Thoracic aorta (tissue), 2 donors: ENCODE data around the gene UACA. TPM values are rescaled to one million over a fixed set of nuclear protein-coding genes. Genes with fewer than 3 reads are reported as not detected.

Source experiments
- ATAC-seq: fragments of 150-250 bp; one replicate; pipeline ENCODE4 v1.8.0; 2017; ENCODE audit warnings: low read depth; ENCODE audit not compliant: insufficient number of reproducible peaks, low FRiP score
- DNase-seq: peaks from one replicate; pipeline ENCODE4 v3.0.0-alpha.2; 2020; ENCODE audit warnings: low spot score
- H3K27ac ChIP-seq, 2 donors: fragments of 200-600 bp; sonication (generic); 1 replicate in 1 of 2; 2 replicates in 1 of 2; pipeline ENCODE4 v1.5.1; 2016; ENCODE audit warnings: mild to moderate bottlenecking in 2 of 2, moderate library complexity in 2 of 2
- H3K27me3 ChIP-seq: fragments of 200-600 bp; sonication (generic); replicated peaks from 2 replicates; pipeline ENCODE4 v1.6.0; 2016; ENCODE audit warnings: mild to moderate bottlenecking; ENCODE audit not compliant: insufficient read depth
- H3K36me3 ChIP-seq: fragments of 200-600 bp; sonication (generic); one replicate; pipeline ENCODE4 v1.5.1; 2016
- H3K4me1 ChIP-seq, 2 donors: fragments of 200-600 bp; sonication (generic); 1 replicate in 1 of 2; 2 replicates in 1 of 2; pipeline versions ENCODE4 v1.5.1 to v1.6.0; 2016; ENCODE audit warnings: low read depth in 2 of 2, mild to moderate bottlenecking in 1 of 2; ENCODE audit not compliant: control insufficient read depth in 1 of 2
- H3K4me3 ChIP-seq: fragments of 200-600 bp; sonication (generic); 2 replicates; pipeline ENCODE4 v1.5.1; 2016; ENCODE audit warnings: mild to moderate bottlenecking
- H3K9me3 ChIP-seq: fragments of 200-600 bp; sonication (generic); 2 replicates; pipeline ENCODE4 v1.5.1; 2016
- total RNA-seq, 2 donors: library from RNA; depleted of rRNA; stranded (reverse); fragments of >200 nt; gene quantifications; one replicate each; pipeline versions ENCODE4 v1.1.0 to v1.2.3, GENCODE V29; 2016
- TF ChIP-seq, protein P1 (sequence below): fragments of 200-600 bp; sonication (generic); IDR thresholded peaks from one replicate; pipeline ENCODE4 v1.5.1; 2019; ENCODE audit warnings: antibody characterized with exemption

The UACA gene
- total RNA-seq, 2 donors from 2014 or later, result 107 to 118 TPM

DNA sequence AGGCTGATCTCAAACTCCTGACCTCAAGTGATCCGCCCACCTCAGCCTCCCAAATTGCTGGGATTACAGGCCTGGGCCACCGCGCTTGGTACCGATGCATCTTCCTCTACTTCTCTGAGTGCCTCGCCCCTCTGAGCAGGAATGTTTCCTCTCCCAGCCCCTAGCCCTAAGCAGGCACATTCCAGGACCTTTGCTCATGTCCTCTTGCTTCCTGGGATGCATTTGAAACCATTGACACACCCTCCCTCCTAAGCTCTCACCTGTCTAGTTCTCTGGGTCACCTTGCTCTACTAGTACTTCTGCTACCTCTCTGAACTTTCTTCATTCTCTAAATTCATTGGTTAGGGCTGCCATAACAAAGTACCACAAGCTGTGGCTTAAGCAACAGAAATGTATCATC, 17.9 kb upstream of the UACA start:
- no peaks in the 10 kb centered on the region for H3K36me3 ChIP-seq
- H3K27me3 ChIP-seq, result no peaks in the 10 kb centered on the region
- H3K9me3 ChIP-seq, result no peaks in the 10 kb centered on the region
- DNase-seq (no peak), ATAC-seq (no peak)
- no peak overlapping the region for H3K27ac ChIP-seq
- H3K4me1 ChIP-seq, result peaks cover 0 to 8% of the 10 kb centered on the region in 2 donors
- no peak overlapping the region for H3K4me3 ChIP-seq
- TF ChIP-seq, protein P1, sequence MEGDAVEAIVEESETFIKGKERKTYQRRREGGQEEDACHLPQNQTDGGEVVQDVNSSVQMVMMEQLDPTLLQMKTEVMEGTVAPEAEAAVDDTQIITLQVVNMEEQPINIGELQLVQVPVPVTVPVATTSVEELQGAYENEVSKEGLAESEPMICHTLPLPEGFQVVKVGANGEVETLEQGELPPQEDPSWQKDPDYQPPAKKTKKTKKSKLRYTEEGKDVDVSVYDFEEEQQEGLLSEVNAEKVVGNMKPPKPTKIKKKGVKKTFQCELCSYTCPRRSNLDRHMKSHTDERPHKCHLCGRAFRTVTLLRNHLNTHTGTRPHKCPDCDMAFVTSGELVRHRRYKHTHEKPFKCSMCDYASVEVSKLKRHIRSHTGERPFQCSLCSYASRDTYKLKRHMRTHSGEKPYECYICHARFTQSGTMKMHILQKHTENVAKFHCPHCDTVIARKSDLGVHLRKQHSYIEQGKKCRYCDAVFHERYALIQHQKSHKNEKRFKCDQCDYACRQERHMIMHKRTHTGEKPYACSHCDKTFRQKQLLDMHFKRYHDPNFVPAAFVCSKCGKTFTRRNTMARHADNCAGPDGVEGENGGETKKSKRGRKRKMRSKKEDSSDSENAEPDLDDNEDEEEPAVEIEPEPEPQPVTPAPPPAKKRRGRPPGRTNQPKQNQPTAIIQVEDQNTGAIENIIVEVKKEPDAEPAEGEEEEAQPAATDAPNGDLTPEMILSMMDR, result no peak

DNA sequence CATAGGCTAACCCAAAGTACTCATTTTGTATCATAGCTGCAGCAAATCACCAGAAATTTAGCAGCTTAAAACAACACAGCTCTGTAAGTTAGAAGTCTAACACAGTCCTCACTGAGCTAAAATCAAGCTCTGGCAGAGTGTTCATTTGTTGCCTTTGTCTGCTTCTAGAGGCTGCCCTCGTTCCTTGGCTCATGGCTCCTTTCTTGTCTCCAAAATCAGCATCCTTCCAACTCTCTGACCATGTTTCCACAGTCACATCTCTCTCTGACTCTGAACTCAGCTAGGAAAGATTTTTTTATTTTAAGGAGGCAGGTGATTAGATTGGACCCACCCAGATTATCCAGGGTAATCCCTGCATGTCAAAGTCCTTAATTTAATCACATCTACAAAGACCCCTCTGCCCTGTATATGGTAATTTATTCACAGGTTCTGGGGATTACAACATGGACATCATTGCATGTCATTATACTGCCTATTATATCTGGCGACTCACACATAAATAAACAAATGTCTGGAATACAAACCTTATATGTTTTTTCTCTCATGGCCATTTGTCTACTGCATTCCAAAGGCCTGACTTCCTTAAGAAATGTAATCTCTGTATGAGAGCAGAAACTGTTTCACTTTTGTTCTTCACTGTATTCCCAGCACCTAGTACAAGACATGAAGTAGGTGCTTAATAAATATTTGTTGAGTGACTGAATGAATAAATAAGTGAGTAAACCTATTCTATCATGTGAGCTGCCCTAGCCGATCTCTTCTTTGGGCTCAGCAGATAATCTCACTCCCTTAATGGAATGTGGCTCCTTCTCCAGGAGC, 15.1 kb upstream of the UACA start:
- no peak overlapping the region for H3K4me3 ChIP-seq
- no peak for DNase-seq
- H3K9me3 ChIP-seq, result no peaks in the 10 kb centered on the region
- TF ChIP-seq, protein P1, result no peak
- no peak for ATAC-seq
- H3K4me1 ChIP-seq, result peaks cover 8 to 11% of the 10 kb centered on the region in 2 donors
- no peaks in the 10 kb centered on the region for H3K27me3 ChIP-seq
- H3K36me3 ChIP-seq, result no peaks in the 10 kb centered on the region
- no peak overlapping the region for H3K27ac ChIP-seq

DNA sequence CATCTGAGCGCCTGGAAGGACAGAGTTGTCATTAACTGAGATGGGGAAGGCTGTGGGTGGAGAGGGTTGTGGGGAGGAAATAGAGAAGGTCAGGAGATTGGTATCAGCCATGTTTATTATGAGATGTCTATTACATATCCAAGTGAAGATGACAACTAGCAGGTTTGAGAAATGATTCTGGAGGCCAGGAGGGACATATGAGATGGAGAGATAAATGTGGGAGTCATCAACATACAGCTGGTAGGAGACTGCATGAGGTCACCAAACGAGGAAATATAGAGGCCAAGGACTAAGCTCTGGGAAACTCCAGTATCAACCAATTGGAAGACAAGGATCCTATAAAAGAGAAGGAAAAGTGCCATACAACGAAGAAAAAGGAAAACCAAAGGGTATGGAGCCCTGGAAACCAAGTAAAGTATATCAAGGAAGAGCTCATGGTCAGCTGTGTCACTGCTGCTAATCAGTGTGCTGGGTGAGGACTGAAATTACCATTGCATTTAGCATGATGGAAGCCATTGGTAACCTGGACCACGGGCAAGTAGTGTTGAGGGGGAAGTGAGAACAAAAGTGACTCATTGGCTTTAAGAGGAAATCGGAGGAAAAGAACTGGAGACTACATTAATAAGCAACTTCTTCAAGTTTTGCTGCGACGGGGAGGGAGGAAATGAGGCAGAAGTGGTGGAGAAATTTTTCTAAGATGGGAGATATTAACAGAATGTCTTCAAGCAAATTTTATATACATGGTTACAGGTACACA, 14.0 kb upstream of the UACA start:
- Histone ChIP-seq H3K36me3 (no peaks in the 10 kb centered on the region), H3K4me1 (peaks cover 14% of the 10 kb centered on the region in 2 donors), H3K27me3 (no peaks in the 10 kb centered on the region), H3K4me3 (no peak overlapping the region), H3K27ac (no peak overlapping the region), H3K9me3 (no peaks in the 10 kb centered on the region)
- TF ChIP-seq, protein P1, result no peak
- DNase-seq (no peak), ATAC-seq (no peak)

DNA sequence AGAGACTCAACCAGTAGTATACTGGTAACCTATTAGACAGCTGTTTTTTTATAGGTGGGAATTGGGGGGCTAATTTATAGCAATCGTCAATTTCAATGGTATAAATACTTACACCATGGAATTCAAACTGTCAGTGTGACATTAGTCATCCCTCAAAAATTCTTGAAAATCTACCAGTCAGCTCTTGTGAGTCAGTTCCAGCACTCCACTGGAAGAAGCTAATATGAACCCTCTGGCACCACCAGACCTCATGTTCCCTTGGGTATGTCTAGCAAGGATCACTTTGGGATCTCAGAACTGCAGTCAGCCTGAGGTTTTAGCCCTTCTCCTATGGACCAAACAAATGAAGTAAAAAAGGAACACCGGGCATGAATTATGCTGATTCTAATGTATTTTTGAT, 11.8 kb upstream of the UACA start:
- Histone ChIP-seq H3K4me3 (no peak overlapping the region), H3K36me3 (no peaks in the 10 kb centered on the region), H3K27ac (no peak overlapping the region), H3K27me3 (no peaks in the 10 kb centered on the region), H3K9me3 (no peaks in the 10 kb centered on the region), H3K4me1 (peaks cover 14% of the 10 kb centered on the region in 2 donors)
- TF ChIP-seq, protein P1, result no peak
- DNase-seq (no peak), ATAC-seq (peak; percentile 63)

DNA sequence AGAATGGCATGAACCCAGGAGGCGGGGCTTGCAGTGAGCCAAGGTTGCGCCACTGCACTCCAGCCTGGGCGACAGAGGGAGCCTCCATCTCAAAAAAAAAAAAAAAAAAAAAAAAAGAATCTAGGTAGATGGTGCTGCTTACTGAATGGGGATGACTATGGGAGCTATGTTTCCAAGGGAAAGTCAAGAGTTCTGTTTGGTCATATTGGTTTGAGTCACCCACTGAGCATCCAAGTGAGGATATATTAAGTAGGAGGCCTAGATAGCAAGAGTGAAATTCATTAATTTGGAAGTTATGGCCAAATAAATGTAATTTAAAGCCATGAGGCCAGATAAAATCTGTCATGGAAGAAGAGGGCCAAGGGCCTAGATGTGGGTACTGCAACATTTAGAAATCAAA, 9.0 kb upstream of the UACA start:
- Histone ChIP-seq H3K4me3 (no peak overlapping the region), H3K27me3 (no peaks in the 10 kb centered on the region), H3K9me3 (no peaks in the 10 kb centered on the region), H3K27ac (peak overlapping the region in 1 of 2 donors; percentile 65), H3K36me3 (no peaks in the 10 kb centered on the region), H3K4me1 (peaks cover 12 to 19% of the 10 kb centered on the region in 2 donors)
- TF ChIP-seq, protein P1, result no peak
- no peak for ATAC-seq
- no peak for DNase-seq
